HG03045 (cell line): Measurements from ENCODE around the gene PHF14.

ENCODE experiments used
- ATAC-seq: cut with Tn5 transposase; IDR thresholded peaks from one replicate; pipeline ENCODE4 v1.9.1; 2021; ENCODE audit warnings: mild to moderate bottlenecking, moderate library complexity; ENCODE audit not compliant: unreplicated experiment

PHF14 gene

DNA sequence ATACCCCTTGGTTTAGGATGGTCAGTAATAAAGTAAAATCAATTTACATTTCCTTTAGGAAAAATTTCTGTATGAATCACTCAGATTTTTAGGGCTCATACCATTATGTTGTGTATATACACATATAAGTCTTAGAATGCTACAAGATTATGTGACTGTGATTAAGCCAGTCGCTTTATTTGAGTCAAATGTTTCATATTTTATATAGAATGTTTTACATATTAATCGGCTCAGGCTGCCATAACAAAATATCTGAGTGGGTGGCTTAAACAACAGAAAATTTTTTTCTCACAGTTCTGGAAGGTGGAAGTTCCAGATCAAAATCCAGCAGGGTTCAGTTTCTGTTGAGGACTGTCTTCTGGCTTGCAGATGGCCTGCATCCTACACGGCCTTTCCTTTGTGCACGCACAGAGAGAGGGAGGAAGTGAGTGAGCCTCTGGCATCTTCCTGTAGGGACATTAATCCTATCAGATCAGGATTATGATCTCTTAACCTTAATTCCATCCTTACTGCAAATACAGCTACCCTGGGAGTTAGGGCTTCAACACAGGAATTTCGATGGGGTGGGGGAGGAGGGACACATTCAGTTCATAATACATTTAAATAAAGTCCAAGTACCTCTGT lies 198.0 kb downstream of the PHF14 start:
- ATAC-seq: no peak

GRCh38 chr7:11172835-11173234 lies 199.2 kb downstream of the PHF14 start:
- no peak for ATAC-seq

DNA sequence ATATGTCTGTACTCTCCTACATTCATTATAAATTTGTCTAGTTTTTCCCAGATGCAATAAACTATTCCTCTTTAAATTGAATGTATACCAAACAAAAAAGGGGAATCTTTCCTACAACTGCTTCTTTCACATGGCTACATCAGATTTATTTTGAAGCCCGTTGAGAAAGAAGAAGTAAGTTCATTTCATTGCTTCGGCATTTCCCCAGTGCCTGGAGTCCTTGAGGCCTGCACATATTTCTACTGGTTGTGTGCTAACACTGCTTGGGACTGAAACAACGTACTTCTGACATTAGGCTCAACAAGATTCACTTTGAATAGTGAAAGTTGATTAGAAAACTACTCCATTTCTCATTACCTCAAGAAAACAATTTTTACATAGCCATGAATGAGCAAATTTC lies 201.7 kb downstream of the PHF14 start:
- ATAC-seq: no peak

GRCh38 chr7:11175887-11176286 lies 202.2 kb downstream of the PHF14 start:
- ATAC-seq: no peak

GRCh38 chr7:11176985-11177555 lies 203.4 kb downstream of the PHF14 start:
- no peak for ATAC-seq

- ATAC-seq: no peak
These were observed 204.1 kb downstream of the PHF14 start for GRCh38 chr7:11177793-11178192.

- ATAC-seq: no peak
These were observed 207.9 kb downstream of the PHF14 start for GRCh38 chr7:11181590-11181989.

DNA sequence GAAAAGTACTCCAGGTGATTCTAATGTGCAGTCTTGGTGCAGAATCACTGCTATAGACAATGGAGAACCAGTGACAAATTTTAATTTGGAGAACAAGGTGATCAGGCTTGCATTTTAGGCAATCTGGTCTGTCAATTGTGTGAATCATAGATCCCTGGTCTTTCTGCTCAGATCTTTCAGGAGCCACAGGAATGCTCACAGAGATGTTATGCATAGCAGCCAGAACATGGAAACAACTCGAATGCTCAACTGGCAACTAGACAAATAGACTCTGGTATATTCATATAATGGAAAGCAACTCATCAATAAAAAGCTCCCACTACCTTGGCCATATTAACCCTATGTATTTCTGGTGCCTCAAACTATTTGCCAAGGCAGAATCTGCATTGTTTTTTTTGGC lies 209.1 kb downstream of the PHF14 start:
- ATAC-seq: no peak

- no peak for ATAC-seq
These were observed 211.6 kb downstream of the PHF14 start for GRCh38 chr7:11185179-11185815.

DNA sequence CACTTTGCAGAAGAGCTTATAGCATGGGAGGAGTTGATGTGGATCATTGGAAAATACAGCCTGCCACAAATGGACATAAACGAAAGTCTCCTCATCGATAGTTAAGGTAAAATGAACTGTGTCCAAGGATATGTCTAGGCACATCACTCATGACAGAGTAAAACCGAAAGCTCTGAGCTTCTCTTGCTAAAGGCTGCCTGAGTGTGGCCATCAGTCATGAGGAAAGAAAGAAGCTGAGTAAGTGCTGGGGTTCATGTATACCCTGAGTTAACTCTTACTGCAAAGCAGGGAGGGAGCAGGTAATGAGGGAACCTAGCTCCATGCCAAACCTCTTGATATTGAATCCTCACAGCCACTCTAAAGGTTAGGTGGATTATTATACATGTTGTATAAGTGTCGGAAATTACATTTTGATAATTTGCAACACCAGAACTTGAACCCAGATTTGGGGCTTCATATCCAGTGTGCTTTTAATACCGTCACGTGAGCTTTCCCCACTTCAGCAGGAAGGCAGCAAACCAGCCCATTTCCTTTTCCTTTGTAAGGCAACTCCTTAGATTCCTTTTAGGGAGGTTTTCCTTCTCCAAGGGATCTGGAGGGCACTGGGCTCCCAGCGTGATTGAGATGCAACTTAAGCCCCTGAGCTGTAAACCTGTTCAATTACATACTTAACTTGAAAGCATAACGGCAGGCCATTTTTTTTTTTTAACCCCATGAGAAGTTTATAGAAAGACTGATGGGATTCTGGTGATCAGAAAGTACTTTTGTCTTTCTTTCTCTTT lies 215.0 kb downstream of the PHF14 start:
- no peak for ATAC-seq

- ATAC-seq: no peak
These were observed 217.4 kb downstream of the PHF14 start for GRCh38 chr7:11191081-11191480.

DNA sequence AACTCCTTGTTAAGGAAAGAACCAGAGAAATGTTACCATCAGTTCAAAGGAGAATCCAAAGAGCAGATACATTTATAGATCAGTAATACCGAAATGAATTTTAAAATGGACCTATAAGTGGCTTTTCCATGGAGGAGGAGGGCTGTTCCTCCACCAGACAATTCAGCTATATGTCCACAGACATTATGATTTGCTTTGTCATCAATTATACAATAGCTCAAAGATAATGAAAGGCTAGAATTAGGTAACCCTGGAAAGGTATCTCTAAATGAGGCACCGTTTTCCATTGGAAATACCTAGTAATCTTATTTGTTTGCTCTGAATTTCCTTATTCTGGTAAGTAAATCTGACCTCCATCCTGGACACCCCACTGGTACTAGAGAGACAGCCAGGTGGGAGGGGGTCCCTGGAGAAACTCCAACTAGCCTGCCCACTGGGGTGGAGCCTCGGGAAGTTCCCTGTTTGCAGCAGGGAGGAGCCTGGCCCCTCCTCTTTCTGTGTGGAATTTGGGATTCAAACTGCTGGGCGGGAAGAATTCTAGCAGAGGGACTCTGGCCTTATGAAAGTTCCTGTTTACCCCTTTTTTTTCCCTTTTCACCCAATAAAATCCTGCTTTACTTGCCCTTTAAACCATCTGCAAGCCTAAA lies 218.0 kb downstream of the PHF14 start:
- ATAC-seq: no peak

DNA sequence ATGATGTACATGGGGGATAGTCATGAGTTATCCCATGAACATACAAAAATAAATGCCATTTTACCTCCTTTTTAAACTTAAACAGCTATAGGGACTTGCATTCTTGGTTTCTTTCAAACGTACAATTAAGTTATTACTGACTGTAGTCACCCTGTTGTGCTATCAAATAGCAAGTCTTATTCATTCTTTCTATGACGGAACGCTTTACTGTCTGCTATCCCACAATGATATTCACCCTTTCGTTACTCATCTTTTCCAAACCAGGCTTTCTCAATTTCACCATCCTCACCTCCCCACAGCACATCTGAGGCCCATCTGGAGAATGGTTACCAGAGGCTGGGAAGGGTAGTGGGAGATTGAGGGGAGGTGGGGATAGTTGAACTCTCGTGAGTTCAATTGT lies 218.8 kb downstream of the PHF14 start:
- ATAC-seq: no peak

DNA sequence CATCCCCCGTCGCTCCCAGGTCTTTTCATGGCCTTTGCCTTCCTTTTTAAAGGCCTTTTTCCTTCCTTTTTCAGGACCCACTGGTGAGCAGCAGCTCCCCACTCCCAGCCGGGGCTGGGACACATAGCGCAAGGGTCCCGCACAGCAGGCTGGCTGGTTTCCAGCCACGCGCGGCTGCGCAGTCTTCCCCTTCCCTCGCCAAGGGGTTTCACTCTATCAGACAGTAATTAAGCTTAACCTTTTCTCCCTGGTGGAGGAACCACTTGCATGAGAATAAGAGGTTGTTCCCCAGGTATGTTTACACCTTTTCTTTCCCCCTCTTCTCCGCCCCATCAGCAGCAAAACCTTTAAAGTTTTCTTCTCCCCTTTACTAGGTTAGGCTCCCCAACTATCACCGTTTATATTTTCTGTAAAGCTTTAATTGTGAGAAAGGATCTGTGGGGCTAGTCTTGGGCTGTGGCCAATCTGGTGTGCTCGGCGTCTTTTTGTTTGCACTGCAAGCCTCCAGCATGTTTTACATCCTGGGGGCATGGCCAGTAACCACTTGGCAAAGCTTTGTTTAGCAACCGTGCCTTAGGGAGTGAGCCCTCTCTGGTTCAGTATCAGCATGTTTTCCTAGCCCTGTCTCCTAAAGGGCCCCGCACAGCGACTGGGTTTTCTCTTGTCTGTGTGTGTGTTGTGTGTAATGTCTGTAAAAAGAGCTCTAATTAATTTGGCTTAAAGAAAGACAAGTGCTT lies 219.6 kb downstream of the PHF14 start:
- ATAC-seq: no peak

GRCh38 chr7:11193888-11194287 lies 220.2 kb downstream of the PHF14 start:
- ATAC-seq: no peak

DNA sequence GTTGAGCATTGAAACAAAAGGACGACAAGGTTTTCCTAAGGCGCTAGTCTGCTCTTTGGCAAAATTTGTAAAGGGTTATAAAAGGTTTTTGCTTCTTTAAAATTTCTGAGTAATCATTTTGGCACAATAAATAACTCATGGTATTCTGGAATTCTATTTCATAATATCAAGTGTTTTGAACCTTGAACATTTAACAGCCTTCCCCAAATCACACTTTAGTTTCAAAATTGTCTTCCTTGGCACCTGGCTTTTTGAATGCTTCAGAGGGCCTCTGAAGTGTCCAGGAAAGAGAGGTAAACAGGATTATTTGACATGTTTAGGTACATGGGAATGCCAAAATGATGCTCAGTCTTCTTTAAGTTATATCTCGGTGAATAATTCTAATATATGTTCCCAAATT lies 220.8 kb downstream of the PHF14 start:
- no peak for ATAC-seq

DNA sequence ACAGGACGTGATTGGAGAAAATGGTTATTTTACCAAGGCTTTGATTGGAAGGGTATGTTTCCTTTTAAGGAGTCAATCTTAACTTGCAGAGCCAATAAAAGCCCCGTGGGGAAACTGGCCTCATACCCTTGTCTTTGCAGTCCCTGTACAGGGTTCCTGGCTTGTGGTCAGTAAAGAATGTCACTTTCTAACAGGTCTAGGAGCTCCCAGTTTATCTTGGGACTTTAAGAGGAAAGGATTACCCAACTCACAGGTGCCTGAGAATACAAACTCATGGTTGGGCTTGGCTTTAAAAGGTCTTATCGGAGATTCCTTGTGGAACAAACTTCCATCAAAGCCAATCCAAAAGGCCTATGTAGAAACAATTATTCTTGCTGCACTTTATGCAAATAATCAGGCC lies 221.8 kb downstream of the PHF14 start:
- no peak for ATAC-seq

- no peak for ATAC-seq
These were observed 222.5 kb downstream of the PHF14 start for GRCh38 chr7:11196143-11196542.

DNA sequence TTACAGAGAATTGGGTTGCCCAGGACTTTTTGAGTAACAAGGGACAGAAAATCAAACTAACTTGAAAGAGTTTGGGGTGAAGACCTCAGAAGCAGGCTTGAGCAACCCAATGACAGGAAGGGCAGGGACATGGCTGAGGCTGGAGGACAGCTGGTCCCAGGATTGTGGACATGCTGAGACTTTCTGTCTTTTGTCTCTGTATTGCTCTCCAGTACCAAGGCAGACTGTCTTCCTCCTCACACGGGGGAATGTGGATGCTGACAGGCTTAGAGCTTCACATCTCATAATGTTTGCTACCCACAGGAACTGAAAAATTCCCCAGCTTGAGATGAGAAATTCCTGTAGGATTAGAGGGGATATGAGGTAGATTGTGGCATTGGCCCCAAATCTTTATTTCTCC lies 229.6 kb downstream of the PHF14 start:
- ATAC-seq: no peak

DNA sequence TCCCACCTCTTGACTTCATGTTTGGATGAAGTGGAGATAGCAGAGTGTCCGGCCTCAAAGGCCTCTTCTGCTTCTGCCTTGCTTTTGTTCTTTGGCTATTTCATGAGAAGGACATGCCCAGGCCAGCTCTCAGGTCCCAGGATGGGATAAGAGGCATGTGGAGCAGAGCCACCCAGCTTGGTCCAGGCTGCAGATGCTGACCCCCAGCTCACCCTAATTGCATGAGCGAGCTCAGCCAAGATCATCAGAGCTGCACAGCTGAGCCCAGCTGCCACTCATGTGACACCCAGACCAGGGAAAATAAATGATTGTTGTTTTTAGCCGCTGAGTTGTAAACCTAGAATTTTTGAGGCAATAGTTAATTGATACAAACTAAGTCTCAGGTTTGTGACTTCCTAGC lies 230.0 kb downstream of the PHF14 start:
- no peak for ATAC-seq
